HL-60 (cell line): Measurements from ENCODE around the gene REEP1.

ENCODE experiments used
- DNase-seq, 2 experiments: peaks; one replicate each; pipeline ENCODE4 v3.0.0-alpha.2; 2010 to 2020; ENCODE audit warnings: low read depth in 1 of 2, low spot score in 1 of 2
- H3K27ac ChIP-seq: fragments of 250-450 bp; sonication (Bioruptor Pico); replicated peaks from 2 replicates; pipeline ENCODE4 v1.5.1; 2020; ENCODE audit warnings: mild to moderate bottlenecking, moderate library complexity
- H3K27me3 ChIP-seq: fragments of 250-450 bp; sonication (Bioruptor Pico); 2 replicates; pipeline ENCODE4 v1.5.1; 2021; ENCODE audit warnings: mild to moderate bottlenecking, moderate library complexity; ENCODE audit not compliant: insufficient read depth, poor library complexity, severe bottlenecking
- H3K4me3 ChIP-seq: replicated peaks from 2 replicates; pipeline ENCODE4 v1.5.1; 2011; ENCODE audit warnings: mild to moderate bottlenecking, control low read depth, low read length; ENCODE audit not compliant: insufficient read depth
- GABPA ChIP-seq: IDR thresholded peaks from 2 replicates; pipeline ENCODE4 v1.6.1; 2012; ENCODE audit warnings: low read depth
- POLR2AphosphoS5 ChIP-seq: IDR thresholded peaks from 2 replicates; pipeline ENCODE4 v1.6.1; 2012; ENCODE audit warnings: low read depth
- SPI1 ChIP-seq: IDR thresholded peaks from 2 replicates; pipeline ENCODE4 v1.6.1; 2012; ENCODE audit warnings: low read depth, mild to moderate bottlenecking, borderline replicate concordance
- TF ChIP-seq, protein P1 (sequence below): IDR thresholded peaks from 2 replicates; pipeline ENCODE4 v1.6.1; 2012; ENCODE audit warnings: low read depth; ENCODE audit not compliant: insufficient replicate concordance
- TF ChIP-seq, protein P2 (sequence below): IDR thresholded peaks from one replicate; pipeline ENCODE4 v1.5.1; 2011; ENCODE audit warnings: low read length, control low read depth, inconsistent platforms; ENCODE audit not compliant: insufficient read depth

Gene REEP1

GRCh38 chr2:86368161-86368824, 30.9 kb upstream of the REEP1 start:
- H3K27ac ChIP-seq, result no peak overlapping the region
- DNase-seq, result peak in 1 of 2 experiments; percentile 40
- TF ChIP-seq, protein P1, sequence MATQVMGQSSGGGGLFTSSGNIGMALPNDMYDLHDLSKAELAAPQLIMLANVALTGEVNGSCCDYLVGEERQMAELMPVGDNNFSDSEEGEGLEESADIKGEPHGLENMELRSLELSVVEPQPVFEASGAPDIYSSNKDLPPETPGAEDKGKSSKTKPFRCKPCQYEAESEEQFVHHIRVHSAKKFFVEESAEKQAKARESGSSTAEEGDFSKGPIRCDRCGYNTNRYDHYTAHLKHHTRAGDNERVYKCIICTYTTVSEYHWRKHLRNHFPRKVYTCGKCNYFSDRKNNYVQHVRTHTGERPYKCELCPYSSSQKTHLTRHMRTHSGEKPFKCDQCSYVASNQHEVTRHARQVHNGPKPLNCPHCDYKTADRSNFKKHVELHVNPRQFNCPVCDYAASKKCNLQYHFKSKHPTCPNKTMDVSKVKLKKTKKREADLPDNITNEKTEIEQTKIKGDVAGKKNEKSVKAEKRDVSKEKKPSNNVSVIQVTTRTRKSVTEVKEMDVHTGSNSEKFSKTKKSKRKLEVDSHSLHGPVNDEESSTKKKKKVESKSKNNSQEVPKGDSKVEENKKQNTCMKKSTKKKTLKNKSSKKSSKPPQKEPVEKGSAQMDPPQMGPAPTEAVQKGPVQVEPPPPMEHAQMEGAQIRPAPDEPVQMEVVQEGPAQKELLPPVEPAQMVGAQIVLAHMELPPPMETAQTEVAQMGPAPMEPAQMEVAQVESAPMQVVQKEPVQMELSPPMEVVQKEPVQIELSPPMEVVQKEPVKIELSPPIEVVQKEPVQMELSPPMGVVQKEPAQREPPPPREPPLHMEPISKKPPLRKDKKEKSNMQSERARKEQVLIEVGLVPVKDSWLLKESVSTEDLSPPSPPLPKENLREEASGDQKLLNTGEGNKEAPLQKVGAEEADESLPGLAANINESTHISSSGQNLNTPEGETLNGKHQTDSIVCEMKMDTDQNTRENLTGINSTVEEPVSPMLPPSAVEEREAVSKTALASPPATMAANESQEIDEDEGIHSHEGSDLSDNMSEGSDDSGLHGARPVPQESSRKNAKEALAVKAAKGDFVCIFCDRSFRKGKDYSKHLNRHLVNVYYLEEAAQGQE, result no peak
- TF ChIP-seq POLR2AphosphoS5, result no peak
- TF ChIP-seq, protein P2, sequence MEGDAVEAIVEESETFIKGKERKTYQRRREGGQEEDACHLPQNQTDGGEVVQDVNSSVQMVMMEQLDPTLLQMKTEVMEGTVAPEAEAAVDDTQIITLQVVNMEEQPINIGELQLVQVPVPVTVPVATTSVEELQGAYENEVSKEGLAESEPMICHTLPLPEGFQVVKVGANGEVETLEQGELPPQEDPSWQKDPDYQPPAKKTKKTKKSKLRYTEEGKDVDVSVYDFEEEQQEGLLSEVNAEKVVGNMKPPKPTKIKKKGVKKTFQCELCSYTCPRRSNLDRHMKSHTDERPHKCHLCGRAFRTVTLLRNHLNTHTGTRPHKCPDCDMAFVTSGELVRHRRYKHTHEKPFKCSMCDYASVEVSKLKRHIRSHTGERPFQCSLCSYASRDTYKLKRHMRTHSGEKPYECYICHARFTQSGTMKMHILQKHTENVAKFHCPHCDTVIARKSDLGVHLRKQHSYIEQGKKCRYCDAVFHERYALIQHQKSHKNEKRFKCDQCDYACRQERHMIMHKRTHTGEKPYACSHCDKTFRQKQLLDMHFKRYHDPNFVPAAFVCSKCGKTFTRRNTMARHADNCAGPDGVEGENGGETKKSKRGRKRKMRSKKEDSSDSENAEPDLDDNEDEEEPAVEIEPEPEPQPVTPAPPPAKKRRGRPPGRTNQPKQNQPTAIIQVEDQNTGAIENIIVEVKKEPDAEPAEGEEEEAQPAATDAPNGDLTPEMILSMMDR, result no peak
- no peak for TF ChIP-seq SPI1
- TF ChIP-seq GABPA, result no peak
- no peak overlapping the region for H3K4me3 ChIP-seq
- no peaks in the 10 kb centered on the region for H3K27me3 ChIP-seq

DNA sequence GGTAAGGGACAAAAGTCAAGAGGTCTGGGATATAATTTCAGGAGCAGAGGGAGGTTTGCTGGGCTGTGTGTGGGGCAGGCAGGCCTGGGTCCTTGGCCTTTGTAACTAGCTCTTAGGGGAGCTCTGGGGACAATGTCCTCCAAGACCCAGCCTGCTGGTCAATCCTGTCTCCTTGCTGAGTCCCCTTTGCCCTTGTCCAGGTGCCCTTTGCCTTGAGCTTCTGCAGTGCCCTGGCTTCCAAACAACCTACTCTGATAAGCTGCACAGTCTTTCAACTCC, 30.0 kb upstream of the REEP1 start:
- H3K4me3 ChIP-seq, result no peak overlapping the region
- no peaks in the 10 kb centered on the region for H3K27me3 ChIP-seq
- TF ChIP-seq SPI1, result no peak
- no peak for TF ChIP-seq GABPA
- TF ChIP-seq, protein P2, result no peak
- no peak for TF ChIP-seq POLR2AphosphoS5
- TF ChIP-seq, protein P1, result no peak
- H3K27ac ChIP-seq, result no peak overlapping the region
- no peak for DNase-seq

DNA sequence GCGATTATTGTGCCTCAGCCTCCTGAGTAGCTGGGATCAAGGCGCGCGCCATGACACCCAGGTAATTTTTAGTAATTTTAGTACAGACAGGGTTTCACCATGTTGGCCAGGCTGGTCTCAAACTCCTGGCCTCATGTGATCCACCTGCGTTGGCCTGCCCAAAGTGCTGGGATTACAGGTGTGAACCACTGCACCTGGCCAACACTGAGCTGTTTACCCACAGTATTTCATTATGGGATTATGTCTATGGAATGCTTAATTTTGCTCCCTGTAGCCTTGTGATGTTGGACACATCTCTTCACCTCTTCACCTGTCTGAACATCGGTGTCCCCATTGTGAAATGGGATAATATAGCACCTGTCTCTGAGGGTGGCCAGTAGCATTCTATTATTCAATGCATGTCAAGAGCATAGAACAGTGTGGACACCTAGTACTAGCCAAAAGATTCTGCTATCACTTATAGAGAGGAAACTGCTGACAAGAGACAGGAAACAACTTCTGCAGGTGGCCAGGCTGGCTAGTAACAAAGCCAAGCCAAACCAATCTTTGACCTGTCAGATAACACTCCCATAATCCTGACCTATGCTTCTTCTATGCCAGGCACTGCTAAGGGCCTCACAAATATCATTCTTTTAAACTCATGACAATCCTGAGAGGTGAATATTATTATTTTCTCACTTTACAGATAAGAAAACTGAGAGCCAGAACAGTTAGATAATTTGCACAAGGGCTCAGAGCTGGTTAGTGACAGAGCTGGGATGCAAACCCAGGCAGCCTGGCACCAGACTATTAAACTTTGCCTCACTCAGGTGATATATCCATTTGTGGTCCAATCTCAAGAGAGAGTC, 29.4 kb upstream of the REEP1 start:
- H3K27ac ChIP-seq, result no peak overlapping the region
- TF ChIP-seq, protein P1, result no peak
- TF ChIP-seq POLR2AphosphoS5 (no peak), GABPA (no peak), SPI1 (no peak)
- TF ChIP-seq, protein P2, result no peak
- no peak overlapping the region for H3K4me3 ChIP-seq
- no peaks in the 10 kb centered on the region for H3K27me3 ChIP-seq
- no peak for DNase-seq
